ENCODE measurements around the gene GHRHR.

GHRHR gene

DNA sequence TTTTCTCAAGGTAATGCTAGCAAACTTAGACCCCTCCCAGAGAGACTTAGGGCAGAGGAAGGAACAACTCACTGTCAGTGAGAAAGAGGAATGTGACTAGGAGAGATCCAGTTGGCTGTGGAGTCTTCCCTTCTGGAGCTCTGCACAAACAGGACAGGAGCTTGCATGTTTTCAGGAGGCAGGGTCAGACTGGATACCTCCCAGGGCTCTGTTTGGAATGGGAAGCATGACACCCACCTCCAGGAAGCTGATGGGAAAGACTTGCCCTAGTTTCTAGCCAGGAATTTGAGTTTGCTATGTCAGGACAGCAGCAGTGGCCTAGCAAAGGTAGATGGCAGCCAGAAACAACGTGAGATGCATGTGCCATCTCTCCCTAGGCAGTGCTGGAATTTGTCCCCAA is 40.6 kb downstream of the GHRHR start:
- no peak for DNase-seq (ENCODE audit: low read depth)

DNA sequence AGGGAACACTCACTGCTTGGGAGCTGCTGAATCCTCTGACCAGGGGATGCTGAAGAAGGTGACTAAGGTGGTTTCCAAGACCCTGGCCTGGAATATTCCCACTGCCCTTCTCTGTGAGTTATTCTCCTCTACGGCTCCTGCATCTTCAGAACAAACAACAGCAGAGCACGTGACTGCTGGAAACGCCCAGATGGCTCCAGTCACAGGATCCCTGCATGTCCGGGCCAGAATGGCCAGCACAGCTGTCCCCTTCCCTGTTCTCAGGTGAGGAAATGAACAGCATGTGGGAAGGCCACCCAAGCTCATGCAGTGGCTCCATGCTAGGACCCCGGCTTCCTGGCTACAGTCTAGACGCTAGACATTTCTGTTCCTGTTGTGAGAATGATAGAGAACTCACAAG is 43.1 kb downstream of the GHRHR start:
- no peak for DNase-seq (ENCODE audit: low read depth)

DNA sequence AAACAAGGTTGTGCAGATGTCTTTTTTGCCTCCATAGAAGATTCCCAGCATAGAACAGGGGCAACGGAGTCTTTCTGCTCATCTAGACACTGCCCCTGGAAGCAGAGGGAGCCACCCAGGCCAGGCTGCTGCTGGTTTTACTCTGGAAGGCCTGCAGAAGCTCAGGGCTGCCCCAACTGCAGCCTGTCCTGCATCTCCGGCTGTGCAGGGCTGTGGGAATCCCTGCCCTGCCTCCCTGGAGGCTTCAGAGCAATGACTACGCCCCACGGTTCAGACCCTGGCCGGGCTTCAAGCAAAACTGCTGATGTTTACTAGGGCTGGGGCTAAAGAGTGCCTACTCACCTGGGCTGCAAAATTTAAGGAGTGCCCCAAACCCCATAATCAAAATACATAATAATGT is 43.9 kb downstream of the GHRHR start:
- no peak for DNase-seq (ENCODE audit: low read depth)

DNA sequence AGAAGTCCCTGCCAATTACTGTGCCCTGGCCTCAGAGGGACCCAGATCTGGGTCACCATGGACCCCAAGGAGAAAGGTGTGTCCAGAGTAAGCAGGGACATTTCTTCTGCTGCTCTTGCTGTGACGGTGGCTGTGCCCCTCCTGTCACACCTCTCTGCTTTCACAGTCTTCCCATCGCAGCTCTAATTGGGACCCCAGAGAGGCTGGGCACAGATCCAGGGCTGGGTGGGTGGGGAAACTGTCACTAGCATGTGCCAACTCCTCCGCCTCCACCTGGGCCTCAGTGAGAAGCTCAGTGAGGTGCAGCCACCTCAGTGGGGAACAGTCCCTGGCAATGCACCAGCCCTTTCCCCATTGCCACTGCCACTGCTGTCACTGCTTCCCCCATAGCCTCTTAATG is 51.1 kb downstream of the GHRHR start:
- DNase-seq (ENCODE audit: low read depth): no peak

DNA sequence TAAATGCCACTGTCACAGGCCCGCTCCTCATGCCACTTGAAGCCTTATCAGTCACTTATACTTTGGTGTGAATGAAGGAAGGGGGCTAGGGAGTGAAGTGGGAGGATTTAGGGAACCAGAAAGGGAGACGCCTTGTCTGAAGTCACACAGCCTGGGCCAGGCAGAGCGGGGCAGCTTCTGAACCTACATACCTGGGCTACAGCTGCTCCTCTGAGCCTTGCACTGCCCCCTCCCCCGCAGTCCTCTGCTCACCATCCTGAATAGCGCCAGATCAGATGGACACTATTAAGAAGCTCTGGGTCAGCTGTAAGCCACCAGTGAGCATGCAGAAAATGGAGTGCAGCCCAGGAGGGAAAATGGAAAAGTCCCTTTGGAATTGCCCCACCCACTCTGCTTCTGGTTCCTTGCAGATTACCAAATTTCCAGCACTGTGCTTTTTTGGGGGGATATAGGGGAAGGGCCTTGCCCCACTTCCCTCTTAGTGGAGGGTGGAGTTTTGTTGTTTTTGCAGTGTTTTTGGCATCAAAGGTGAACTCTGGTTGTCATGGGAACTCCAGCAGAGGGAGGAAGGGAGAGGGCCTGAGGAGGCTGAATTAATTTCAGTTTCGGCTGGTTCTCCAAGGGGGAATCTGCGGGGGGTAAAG is 53.4 kb downstream of the GHRHR start:
- DNase-seq (ENCODE audit: low read depth): no peak

DNA sequence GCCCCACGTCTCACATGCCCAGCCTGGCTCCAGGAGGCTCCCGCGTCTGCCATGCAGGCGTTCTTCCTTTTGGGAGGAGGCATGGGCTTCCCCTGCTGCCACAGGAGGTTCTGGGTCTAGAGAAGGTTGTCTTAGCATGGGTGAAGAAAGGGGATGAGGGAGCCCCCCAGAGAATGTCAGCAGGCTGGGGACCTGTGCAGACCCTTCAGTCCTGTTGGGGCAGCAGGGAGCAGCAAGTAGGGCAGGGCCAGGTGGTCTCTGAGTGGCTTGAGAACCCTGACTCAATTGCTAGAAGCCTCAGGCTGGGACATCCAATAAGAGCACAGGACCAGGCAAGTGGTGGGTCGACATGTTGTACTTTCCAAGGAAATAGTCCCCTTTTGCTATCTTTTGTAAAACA is 54.0 kb downstream of the GHRHR start:
- no peak for DNase-seq (ENCODE audit: low read depth)

DNA sequence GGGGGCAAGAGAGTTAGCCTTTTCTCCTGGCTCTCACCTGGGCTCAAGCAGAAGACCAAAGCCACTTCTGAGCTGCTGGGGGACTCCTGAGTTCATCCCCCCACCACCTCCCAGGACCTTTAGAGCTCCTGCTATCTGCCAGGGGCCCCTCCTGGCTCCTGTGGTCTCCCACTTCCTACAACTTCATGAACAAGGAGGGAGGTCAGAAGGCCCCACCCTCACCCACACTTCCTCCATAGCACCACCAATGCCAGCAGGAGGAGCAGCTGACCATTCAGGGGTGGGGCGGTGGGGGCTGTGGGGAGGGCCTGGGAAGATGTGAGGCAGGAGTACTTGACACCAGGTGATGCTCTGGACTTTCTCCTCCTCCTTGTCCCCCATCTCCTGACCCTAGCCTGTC is 55.8 kb downstream of the GHRHR start:
- DNase-seq (ENCODE audit: low read depth): no peak

DNA sequence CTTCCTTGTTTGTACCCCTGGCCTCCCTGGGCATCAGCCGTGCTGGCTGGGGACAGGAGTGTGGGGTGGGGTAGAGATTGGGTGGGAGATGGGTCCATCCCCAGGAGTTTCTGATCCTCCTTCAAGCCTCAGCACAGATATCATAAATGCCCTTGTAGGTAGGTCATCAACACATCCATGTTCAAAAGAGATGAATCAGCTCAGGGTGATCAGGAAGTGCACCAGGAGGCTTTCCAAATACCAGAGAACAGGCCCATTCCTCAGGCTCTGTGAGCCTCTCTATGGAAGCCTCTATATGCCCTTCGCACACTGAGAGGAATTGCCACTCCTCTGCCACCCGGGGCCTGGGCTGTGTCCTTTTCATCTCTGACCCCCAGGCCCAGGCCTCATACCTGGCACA is 56.4 kb downstream of the GHRHR start:
- DNase-seq (ENCODE audit: low read depth): no peak

DNA sequence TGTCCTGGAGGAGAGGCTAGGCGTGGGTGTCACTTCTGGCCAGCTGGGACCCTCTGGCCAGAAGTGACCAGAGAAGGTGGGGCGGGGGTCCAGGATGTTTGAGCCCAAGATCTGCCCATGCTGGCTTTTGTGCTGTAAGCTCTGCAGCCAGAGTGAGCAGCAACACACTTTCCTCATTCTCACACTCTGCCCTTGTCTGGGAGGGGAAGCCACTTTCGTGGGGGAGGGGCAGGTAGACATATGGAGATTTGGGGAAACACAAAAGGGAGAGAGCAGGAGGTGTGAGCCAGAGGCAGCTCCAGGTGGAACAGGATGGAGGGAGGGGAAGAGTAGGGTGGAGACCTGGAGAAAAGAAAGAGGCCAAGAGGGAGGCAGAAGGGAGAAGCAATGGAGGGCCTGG is 56.9 kb downstream of the GHRHR start:
- DNase-seq (ENCODE audit: low read depth): no peak

DNA sequence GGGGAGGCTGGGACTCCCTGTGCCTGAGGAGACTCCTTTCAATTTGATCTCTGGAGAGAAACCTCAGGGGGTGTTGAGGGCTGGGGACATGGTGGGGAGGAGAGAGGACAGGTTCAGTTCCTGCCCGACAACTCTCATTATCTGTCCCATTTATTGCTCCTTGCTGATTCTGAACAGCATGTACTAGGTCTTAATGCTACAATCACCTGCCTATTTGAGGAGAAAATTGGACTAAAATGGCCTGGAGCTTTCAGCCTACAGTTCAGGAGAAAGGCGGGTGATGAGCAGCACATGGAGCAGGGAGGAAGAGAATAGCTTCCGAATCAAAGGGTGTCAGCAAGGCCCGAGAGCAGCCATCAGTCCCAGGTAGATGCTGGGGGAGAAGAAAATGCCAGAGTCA is 58.4 kb downstream of the GHRHR start:
- no peak for DNase-seq (ENCODE audit: low read depth)

DNA sequence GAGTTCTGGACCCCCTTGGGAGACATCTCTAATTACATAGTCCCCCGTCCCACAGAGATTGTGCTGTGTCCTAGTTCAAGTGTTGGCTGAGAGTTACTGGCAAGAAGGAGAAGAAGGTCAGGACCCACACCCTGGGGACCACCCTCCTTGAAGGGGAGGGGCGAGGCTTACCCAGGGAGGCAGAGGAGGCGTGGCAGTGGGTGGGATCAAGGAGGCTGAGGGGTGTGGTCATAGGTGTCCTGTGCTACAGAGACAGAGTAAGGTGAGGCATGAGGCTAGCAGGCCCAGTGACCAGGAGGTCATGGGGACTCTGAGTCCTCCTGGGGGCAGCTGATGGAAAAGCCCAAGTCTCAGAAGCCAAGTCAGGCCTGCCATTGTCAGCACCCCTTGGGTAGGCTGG is 59.0 kb downstream of the GHRHR start:
- no peak for DNase-seq (ENCODE audit: low read depth)

DNA sequence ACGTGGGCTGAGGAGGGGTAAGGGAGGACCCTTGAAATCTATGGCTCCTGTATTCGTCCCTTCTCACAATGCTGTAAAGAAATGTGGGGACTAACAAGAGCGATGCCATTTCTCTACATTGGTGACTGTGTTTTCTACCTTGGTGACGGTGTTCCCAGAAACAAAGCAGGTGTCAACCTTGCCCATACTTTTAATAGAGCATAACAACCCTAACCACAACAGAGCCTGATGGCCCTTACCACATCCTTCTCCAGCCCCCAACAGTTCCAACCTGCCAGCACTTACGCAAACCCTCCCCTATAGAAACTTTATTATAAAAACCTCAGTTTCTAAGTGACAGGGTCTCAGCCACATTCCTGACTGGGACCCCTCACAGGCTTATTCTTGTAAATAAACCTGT is 60.1 kb downstream of the GHRHR start:
- no peak for DNase-seq (ENCODE audit: low read depth)

DNA sequence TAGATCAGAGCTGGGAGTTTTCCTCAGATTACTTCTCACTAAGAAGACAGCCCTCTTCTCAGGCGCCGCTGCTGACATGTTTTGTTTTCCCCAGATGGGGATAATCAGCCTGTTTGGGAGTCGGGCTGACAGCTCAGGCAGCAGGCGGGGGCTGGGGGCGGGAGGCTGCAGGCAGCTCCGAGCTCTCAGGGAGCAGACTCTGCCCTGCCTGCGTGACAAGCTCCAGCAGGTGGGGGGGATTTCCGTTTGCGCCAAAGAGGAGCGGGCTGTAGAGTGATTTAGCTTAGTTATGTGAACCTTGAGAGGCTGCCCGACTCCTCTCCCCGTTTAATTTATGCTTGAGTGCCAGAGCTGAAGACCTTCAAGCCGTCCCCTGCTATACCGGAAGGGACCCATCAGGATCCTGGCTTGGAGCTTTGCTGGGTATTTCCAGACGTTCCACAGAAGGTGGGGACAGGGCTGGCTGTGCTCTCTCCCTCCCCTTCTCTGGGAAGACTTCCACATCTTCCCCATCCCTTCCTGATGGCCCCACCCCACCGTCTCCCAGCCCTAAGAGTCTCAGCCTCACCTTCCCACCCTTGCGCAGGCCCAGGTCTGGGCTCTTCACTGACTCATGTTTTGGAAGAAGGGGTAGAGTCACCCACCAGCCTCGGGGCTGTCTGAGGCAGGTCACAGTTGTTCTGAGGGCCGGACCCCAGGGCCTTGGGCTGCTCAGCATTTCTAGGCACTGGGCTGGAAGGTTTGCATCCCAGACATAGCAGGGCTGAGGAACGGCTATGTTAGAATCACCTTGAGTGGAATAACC is 63.6 kb downstream of the GHRHR start:
- DNase-seq (ENCODE audit: low read depth): no peak

DNA sequence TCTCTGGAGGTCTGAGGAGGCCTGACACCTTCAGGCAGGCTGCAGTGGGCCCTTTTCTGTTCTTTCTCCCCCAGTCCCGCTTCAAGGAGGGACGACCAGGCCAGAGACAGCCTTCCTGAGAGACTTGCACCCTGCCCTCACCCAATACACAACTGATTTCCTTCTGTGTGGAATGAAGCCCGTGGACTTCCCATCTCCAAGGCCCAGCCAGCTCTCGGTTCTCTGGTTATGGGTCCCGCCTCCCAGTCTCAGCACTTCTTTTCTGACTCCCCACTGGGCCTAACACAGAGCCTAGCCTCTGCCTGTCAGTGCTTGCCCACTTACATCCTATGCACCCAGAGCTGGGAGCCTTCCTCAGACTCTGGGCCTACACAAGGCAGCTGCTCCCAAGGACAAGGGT is 64.3 kb downstream of the GHRHR start:
- DNase-seq (ENCODE audit: low read depth): no peak

DNA sequence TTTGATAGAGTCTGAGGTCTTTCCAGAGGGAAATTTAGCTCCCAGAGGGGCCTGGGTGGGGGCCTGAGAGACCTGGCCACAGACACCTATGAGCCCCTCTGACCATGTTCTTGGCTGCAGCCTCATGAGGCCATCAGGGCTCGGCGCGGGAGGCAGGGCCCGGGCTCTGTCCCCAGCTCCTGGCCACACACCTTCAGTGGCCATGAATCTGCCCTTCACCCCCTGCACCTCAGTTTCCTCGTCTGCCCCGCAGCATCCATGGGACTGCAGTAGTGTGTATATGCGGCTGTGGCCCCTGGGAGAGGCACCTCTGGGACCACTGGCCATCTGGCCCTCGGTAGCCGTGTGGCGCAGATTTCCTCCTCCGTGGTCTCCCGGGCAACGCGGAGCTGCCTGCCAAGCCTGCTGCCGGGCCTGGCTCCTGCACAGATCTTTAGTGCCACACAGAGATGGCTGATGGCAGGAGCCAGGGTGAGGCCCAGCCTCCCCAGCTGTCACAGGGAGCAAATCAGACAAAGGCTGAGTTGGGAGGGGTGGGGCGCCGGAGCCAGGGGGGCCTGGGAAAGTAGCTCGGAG is 64.8 kb downstream of the GHRHR start:
- no peak for DNase-seq (ENCODE audit: low read depth)

Data from HS-5 (cell line).